Measurements from ENCODE around the gene LLPH.

DNA sequence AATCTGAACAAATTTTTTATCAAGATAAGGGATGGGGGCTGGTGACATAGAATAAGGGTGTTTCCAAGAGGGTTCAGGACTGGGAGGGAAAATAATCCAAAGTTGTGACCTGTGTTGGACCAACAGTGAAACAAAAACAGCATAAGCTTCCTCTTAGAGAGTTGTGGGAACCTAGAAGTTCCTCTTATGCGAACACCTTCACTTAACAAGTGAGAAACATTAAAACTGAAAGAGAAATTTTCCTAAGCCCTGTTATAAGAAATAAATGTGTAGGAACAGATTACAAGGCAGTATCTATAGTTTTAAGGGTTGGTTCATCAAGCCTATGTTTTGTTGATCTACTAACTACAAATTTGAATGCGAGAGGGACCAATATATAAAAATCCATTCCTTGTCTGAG, 58.4 kb downstream of the LLPH start:
- TF ChIP-seq, protein P1, sequence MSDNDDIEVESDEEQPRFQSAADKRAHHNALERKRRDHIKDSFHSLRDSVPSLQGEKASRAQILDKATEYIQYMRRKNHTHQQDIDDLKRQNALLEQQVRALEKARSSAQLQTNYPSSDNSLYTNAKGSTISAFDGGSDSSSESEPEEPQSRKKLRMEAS (IDR thresholded peaks at IDR 0.05), result no peak
- no peak for TF ChIP-seq SRF (IDR thresholded peaks at IDR 0.05; ENCODE audit: low read depth)
- TF ChIP-seq, protein P2, sequence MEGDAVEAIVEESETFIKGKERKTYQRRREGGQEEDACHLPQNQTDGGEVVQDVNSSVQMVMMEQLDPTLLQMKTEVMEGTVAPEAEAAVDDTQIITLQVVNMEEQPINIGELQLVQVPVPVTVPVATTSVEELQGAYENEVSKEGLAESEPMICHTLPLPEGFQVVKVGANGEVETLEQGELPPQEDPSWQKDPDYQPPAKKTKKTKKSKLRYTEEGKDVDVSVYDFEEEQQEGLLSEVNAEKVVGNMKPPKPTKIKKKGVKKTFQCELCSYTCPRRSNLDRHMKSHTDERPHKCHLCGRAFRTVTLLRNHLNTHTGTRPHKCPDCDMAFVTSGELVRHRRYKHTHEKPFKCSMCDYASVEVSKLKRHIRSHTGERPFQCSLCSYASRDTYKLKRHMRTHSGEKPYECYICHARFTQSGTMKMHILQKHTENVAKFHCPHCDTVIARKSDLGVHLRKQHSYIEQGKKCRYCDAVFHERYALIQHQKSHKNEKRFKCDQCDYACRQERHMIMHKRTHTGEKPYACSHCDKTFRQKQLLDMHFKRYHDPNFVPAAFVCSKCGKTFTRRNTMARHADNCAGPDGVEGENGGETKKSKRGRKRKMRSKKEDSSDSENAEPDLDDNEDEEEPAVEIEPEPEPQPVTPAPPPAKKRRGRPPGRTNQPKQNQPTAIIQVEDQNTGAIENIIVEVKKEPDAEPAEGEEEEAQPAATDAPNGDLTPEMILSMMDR (IDR thresholded peaks at IDR 0.05 in 2 of 3, conservative IDR thresholded peaks at IDR 0.05 in 1 of 3; ENCODE audit: borderline replicate concordance in 1 of 3, insufficient read depth in 1 of 3, low read depth in 2 of 3, low read length in 2 of 3), result no peak
- TF ChIP-seq POLR2A (IDR thresholded peaks at IDR 0.05; ENCODE audit: borderline replicate concordance, extremely low read depth, insufficient read depth, insufficient read length), result no peak
- no peak for TF ChIP-seq POLR2AphosphoS5 (IDR thresholded peaks at IDR 0.05; ENCODE audit: low read depth, low read length)
- no peak for TF ChIP-seq EZH2 (IDR thresholded peaks at IDR 0.05)
- TF ChIP-seq JUND (IDR thresholded peaks at IDR 0.05), result no peak
- no peak for TF ChIP-seq FOSL1 (IDR thresholded peaks at IDR 0.05; ENCODE audit: low read depth)

Measured in HCT116 (cell line).